Pancreas (tissue), 10 donors: Measurements from ENCODE around the gene ENO3. TPM values are rescaled to one million over a fixed set of nuclear protein-coding genes. Genes with fewer than 3 reads are reported as not detected.

Experiments used
- ATAC-seq, 4 donors: fragments of 200-7000 bp; cut with Tn5 transposase; one replicate each; pipeline versions ENCODE4 v1.8.0 to v1.9.1; 2020; ENCODE audit warnings: mild to moderate bottlenecking in 4 of 4, moderate library complexity in 4 of 4
- DNase-seq, 6 donors: peaks; one replicate each; pipeline ENCODE4 v3.0.0-alpha.2; 2020
- FAIRE-seq: peaks from 2 replicates; lab custom pipeline; 2012; peaks lifted over from hg19 to GRCh38; lab: Jason Lieb, UNC
- H3K27ac ChIP-seq, 4 donors: fragments of 200-600 bp; sonication (generic); 1 replicate in 3 of 4; 2 replicates in 1 of 4; pipeline versions ENCODE4 v1.5.0 to v1.8.0; 2020
- H3K27me3 ChIP-seq, 4 donors: fragments of 200-600 bp; one replicate each; pipeline ENCODE4 v1.8.0; 2021
- H3K36me3 ChIP-seq, 3 donors: fragments of 200-600 bp; sonication (generic) in 1 of 3; one replicate each; pipeline versions ENCODE4 v1.5.0 to v1.8.0; 2020 to 2021
- H3K4me1 ChIP-seq, 3 donors: fragments of 200-600 bp; one replicate each; pipeline ENCODE4 v1.8.0; 2021
- H3K4me3 ChIP-seq, 4 donors: fragments of 200-600 bp; sonication (generic) in 2 of 4; one replicate each; pipeline versions ENCODE4 v1.5.0 to v1.8.0; 2020 to 2021
- H3K9me3 ChIP-seq, 4 donors: fragments of 200-600 bp; one replicate each; pipeline ENCODE4 v1.8.0; 2021
- CTCF ChIP-seq, 4 donors: fragments of 200-600 bp; sonication (generic) in 3 of 4; IDR thresholded peaks; one replicate each; pipeline versions ENCODE4 v1.5.0 to v1.8.0; 2021; ENCODE audit warnings: antibody characterized with exemption in 4 of 4
- WGBS, 2 donors: extraction: QIAGEN DNeasy Blood & Tissue Kit; methylation state at CpG; one replicate each; pipeline ENCODE4 v1.1.7; 2013; 5-methylcytosine and 5-hydroxymethylcytosine counted together
- intact Hi-C, 3 donors: fragments of 100-400 bp; cut with DNase I; formaldehyde crosslinking; loops; one replicate each; pipeline versions ENCODE4 v1.11.1 to v1.14.2; 2022
- polyA plus RNA-seq, 2 donors: library from polyadenylated mRNA; stranded (reverse); fragments of 200-250 nt; gene quantifications; one replicate each; pipeline ENCODE4 v1.2.3, GENCODE V29; 2013
- total RNA-seq, 6 donors: library from RNA; stranded (reverse); fragmentation: NEBNext Ultra II Directional in 4 of 6; extraction: Animal tissue kit (Norgen Biotek cat#: 25700) in 4 of 6; gene quantifications; one replicate each; pipeline versions ENCODE4 v1.2.1 to v1.2.4, GENCODE V29; 2021 to 2023
- donor health status: healthy with polysubstance abuse.
- donor health status: DM: no; HTN: no; CAD: no; lungs with moderate emphysema.
- donor health status: DM: no; HTN: no; CAD: no.
- donor health status: control.
- donor health status: control.
- donor health status: Bipolar disorder and iron deficiency.
- donor health status: DM: yes; HTN: yes; CAD: no.
- donor health status: DM: no; HTN: no; CAD: no.
- donor health status: DM: no; HTN: no; CAD: no.
- donor health status: DM: yes; HTN: yes; CAD: no.

Gene ENO3
- total and polyA plus RNA-seq, 8 donors: 1.5 to 20.3 (median 2.6) TPM

GRCh38 chr17:4942760-4943508 is 8.0 kb upstream of the ENO3 start:
- 79 to 81% methylated on average over 13 of the region's 13 CpGs for WGBS, 2 donors

GRCh38 chr17:4944163-4944553 is 6.8 kb upstream of the ENO3 start:
- H3K4me3 ChIP-seq: no peak overlapping the region
- TF ChIP-seq CTCF (IDR thresholded peaks at IDR 0.05): no peak
- DNase-seq (peak in 1 of 6 donors; percentile 6), FAIRE-seq (no peak), ATAC-seq (no peak)
- intact Hi-C loops: no loop called here
- H3K9me3 ChIP-seq: no peaks in the 10 kb centered on the region
- H3K4me1 ChIP-seq: peaks cover 5 to 34% (median 14%) of the 10 kb centered on the region in 3 donors
- no peaks in the 10 kb centered on the region for H3K27me3 ChIP-seq
- no peak overlapping the region for H3K27ac ChIP-seq
- peaks cover 0 to 23% (median 0%) of the 10 kb centered on the region in 3 donors for H3K36me3 ChIP-seq
- 56 to 78% methylated on average over 3 of the region's 3 CpGs for WGBS, 2 donors

More at GRCh38 chr17:4942760-4943508, 8.0 kb upstream of the ENO3 start:
- no peak for TF ChIP-seq CTCF (IDR thresholded peaks at IDR 0.05)
- Histone ChIP-seq H3K36me3 (peaks cover 0 to 23% (median 0%) of the 10 kb centered on the region in 3 donors), H3K27ac (no peak overlapping the region), H3K4me3 (no peak overlapping the region), H3K4me1 (peaks cover 5 to 42% (median 21%) of the 10 kb centered on the region in 3 donors), H3K9me3 (no peaks in the 10 kb centered on the region), H3K27me3 (no peaks in the 10 kb centered on the region)
- DNase-seq (peak in 2 of 6 donors; percentile 17 to 21), FAIRE-seq (no peak), ATAC-seq (no peak)
- intact Hi-C loops: no loop called here

GRCh38 chr17:4944554-4945175 is 6.3 kb upstream of the ENO3 start:
- 62 to 63% methylated on average over 6 to 8 of the region's 8 CpGs for WGBS, 2 donors
- Histone ChIP-seq H3K9me3 (no peaks in the 10 kb centered on the region), H3K27ac (peak overlapping the region in 3 of 4 donors; percentile 3 to 17 (median 15)), H3K4me1 (peaks cover 5 to 33% (median 14%) of the 10 kb centered on the region in 3 donors), H3K36me3 (peaks cover 0 to 23% (median 0%) of the 10 kb centered on the region in 3 donors), H3K27me3 (no peaks in the 10 kb centered on the region), H3K4me3 (no peak overlapping the region)
- no peak for ATAC-seq
- intact Hi-C loops: no loop called here
- TF ChIP-seq CTCF (IDR thresholded peaks at IDR 0.05): no peak
- FAIRE-seq: no peak
- DNase-seq: peak in 2 of 6 donors; percentile 36 to 68

- WGBS, 2 donors: 53 to 65% methylated on average over 7 of the region's 7 CpGs
- Histone ChIP-seq H3K27me3 (no peaks in the 10 kb centered on the region), H3K4me1 (peaks cover 5 to 34% (median 14%) of the 10 kb centered on the region in 3 donors), H3K36me3 (peaks cover 0 to 23% (median 0%) of the 10 kb centered on the region in 3 donors), H3K27ac (peak overlapping the region in 3 of 4 donors; percentile 3 to 17 (median 15)), H3K4me3 (peak overlapping the region in 1 of 4 donors; percentile 98), H3K9me3 (no peaks in the 10 kb centered on the region)
- TF ChIP-seq CTCF (IDR thresholded peaks at IDR 0.05): no peak
- intact Hi-C loops: no loop called here
- FAIRE-seq: no peak
- peak in 3 of 4 donors; percentile 7 to 24 (median 15) for ATAC-seq
- peak; percentile 63 to 81 (median 70) for DNase-seq
Observed at GRCh38 chr17:4945176-4945943, 5.6 kb upstream of the ENO3 start.
